Left renal pelvis (tissue), 4 donors: Measurements from ENCODE around the gene MTHFD2. TPM values are rescaled to one million over a fixed set of nuclear protein-coding genes. Genes with fewer than 3 reads are reported as not detected.

ENCODE experiments used
- DNase-seq, 4 donors: peaks; one replicate each; pipeline ENCODE4 v3.0.0-alpha.2; 2013; ENCODE audit warnings: low read depth in 4 of 4, low spot score in 3 of 4
- polyA plus RNA-seq, 4 donors: library from polyadenylated mRNA; unstranded; fragments of 120-200 nt; gene quantifications; one replicate each; pipeline ENCODE4 v1.2.1, GENCODE V29; 2013; ENCODE audit not compliant: insufficient read length in 4 of 4

MTHFD2 gene
- polyA plus RNA-seq, 4 donors: 26.2 to 30.1 (median 29.4) TPM

GRCh38 chr2:74260495-74260894 lies 62.1 kb downstream of the MTHFD2 start:
- no peak for DNase-seq

GRCh38 chr2:74261204-74261864 lies 62.9 kb downstream of the MTHFD2 start:
- DNase-seq: peak in 3 of 4 donors; percentile 22 to 48 (median 36)

DNA sequence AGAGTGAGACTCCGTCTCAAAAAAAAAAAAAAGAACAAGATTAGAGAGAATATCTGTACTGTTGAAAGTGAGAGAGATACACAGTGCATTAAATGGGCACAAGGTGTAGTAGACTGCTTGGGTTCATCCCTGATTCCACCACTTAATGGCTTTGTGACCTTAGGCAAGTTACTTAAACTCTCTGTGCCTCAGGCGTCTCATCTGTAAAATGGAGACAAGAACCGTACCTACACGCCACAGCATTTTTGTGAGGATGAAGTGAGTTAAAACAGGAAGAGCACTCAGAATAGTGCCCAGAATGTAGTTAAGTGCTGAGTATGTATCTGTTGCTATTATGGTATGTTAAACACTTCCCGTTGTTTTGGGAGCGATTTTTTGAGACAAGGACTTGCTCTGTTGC lies 64.3 kb downstream of the MTHFD2 start:
- DNase-seq: no peak

GRCh38 chr2:74264281-74264680 lies 65.9 kb downstream of the MTHFD2 start:
- DNase-seq: no peak

DNA sequence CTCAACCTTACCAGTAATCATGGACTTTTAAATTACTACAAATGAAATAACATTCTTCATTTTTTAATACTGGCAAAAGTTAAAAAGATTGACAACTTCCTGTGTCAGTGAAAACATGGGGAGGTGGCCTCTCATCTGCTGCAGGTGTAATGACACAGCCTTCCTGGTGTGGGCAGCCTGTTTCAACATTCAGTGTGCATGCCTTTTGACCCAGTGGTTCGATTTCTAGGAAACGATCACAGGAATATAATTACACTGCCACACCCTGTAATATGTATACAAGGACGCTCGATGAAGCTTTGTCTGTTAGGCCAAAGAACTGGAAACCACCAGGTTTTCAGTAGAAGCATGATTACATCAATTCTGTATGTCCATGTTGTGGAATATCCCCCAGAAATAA lies 68.7 kb downstream of the MTHFD2 start:
- no peak for DNase-seq

Other genes with a start within 250 kb of the MTHFD2 start
- gene TET3, start 213.7 kb upstream of the MTHFD2 start, polyA plus RNA-seq: 10 to 100 TPM; 14.1 to 24.9 (median 22.8) TPM
- gene BOLA3, start 50.7 kb upstream of the MTHFD2 start, polyA plus RNA-seq: 10 to 100 TPM; 19.4 to 34.7 (median 27.3) TPM
- 100 to 1,000 TPM in 2 of 4 donors, 10 to 100 TPM in 2; 77.0 to 115 (median 101) TPM for gene MOB1A, start 19.7 kb upstream of the MTHFD2 start, polyA plus RNA-seq
- gene SLC4A5, start 144.8 kb downstream of the MTHFD2 start, polyA plus RNA-seq: 1 to 10 TPM; 1.5 to 3.4 (median 2.3) TPM
- gene DCTN1, start 181.7 kb downstream of the MTHFD2 start, polyA plus RNA-seq: 100 to 1,000 TPM; 112 to 156 (median 146) TPM
- gene C2orf81, start 223.0 kb downstream of the MTHFD2 start, polyA plus RNA-seq: 1 to 10 TPM; 4.6 to 9.0 (median 6.4) TPM
- 10 to 100 TPM; 25.2 to 42.7 (median 36.2) TPM for gene WDR54, start 223.1 kb downstream of the MTHFD2 start, polyA plus RNA-seq
- gene RTKN, start 243.3 kb downstream of the MTHFD2 start, polyA plus RNA-seq: 10 to 100 TPM; 36.1 to 85.3 (median 56.9) TPM